HT1080 (cell line): ENCODE results near the gene CHST10. TPM values are rescaled to one million over a fixed set of nuclear protein-coding genes. Genes with fewer than 3 reads are reported as not detected.
"Not testable (repeated sequence)": the region's sequence is repeated elsewhere in the genome, so short reads cannot be mapped to it uniquely, and the experiment has no call there.

ENCODE experiments used
- DNase-seq: peaks from one replicate; pipeline ENCODE4 v3.0.0-alpha.2; 2015; ENCODE audit warnings: low read depth
- polyA plus RNA-seq, 2 experiments: library from polyadenylated mRNA; depleted of rRNA; stranded (reverse); fragments of >200 nt; gene quantifications; 2 replicates each; pipeline ENCODE4 v1.2.3, GENCODE V29; 2015
- total RNA-seq: library from RNA; depleted of rRNA; stranded (reverse); fragments of >200 nt; shearing (Covaris generic); gene quantifications from 2 replicates; pipeline ENCODE4 v1.2.3, GENCODE V29; 2014; rRNA removed

CHST10 gene, protein sequence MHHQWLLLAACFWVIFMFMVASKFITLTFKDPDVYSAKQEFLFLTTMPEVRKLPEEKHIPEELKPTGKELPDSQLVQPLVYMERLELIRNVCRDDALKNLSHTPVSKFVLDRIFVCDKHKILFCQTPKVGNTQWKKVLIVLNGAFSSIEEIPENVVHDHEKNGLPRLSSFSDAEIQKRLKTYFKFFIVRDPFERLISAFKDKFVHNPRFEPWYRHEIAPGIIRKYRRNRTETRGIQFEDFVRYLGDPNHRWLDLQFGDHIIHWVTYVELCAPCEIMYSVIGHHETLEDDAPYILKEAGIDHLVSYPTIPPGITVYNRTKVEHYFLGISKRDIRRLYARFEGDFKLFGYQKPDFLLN
- total RNA-seq = 18.0 and 18.7 TPM in 2 replicates
- polyA plus RNA-seq (2015; cell fraction: cytosol; rRNA removed) = 18.4 and 19.1 TPM in 2 replicates
- polyA plus RNA-seq (2015; cell fraction: nucleus; rRNA removed) = 16.0 and 21.6 TPM in 2 replicates

DNA sequence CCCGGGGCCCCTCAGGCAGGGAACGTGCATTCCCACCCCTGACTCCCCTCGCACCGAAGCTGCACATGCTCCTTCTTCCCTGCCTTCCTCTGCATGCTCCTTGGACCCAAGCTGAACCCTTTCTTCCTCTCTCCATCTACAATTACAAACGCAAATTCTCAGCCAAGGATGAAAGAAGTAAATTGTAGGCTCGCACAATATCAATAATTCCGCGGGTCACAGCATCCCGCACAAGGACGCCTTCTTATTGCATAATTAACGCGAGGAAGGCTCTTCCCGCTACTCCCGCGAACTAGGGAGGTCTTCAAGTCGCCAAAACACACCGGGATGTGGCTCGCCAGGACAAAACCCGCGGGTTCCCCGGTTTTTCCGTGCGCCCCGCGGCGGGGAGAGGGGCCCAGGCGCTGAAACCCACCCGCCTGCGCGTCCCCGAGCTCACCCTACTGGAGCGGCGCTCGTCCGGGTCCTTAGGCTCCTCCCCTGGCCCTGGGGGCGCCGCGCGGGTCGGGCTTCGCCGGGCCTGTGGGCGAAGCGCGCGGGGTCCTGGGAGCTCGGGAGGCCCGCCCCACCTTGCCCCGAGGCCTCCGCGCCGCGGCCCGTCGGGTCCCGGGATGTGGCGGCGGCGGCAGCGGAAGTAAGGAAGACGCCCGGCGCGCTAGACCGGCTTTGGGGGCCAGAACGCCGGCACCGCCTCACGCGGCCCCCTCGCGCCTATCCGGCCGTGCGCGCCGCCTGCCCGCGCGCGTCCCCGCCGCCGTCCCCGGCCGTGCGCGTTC is at the start of gene CHST10:
Gene CHST10 (minus strand): TSS at position 734 of the 776 bp plus-strand sequence. CDS start 10,993 bp downstream, outside the sequence.
- peak; percentile 51 for DNase-seq

DNA sequence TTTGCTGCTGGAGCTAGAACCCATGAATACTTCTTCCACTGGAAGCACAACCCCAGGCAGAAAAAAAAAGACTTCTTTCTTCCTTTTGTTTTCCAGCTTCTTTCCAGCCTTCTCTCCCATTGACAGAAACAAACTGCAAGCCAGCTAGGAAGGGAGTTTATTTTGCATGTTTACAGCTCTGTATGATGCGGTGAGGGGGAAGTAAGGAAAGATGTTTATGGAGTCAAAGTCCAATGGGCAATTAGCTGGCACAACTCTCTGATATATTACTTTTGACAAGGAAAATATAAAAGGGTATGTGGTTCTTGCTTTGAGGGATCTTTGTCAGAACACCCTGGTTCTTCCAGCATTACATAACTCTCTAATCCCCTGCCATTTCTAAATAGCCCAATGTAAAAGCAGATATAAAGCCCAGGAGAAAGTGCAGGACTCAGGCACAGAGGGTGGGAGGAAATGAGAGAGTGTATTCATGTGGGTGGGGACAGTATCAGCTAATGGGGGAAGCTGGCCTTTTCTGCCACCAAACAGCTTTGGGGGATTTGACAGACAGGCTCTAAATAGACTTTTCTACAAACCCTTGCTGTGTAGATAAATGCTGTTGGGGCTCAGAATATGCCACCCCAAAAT is 43.5 kb upstream of the CHST10 start:
- DNase-seq = no peak

DNA sequence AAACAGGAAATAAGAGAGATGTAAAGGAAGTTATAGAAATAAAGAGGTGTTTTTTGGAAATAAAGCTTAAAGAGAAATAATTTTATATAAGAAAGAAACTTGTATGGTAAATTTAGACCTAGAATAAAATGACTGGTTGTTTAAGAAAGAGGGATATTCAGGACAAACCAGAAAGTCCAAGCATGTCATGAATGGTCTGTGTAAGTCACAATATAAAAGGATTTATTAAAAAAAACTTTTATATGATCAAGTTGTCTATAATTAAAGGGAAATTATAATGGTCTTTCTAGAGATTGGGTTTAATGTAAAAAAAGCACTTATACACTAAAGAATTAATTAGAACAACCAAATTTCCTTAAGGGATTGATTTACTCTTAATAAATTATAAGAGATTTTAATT is 38.9 kb upstream of the CHST10 start:
- not testable (repeated sequence) for DNase-seq

DNA sequence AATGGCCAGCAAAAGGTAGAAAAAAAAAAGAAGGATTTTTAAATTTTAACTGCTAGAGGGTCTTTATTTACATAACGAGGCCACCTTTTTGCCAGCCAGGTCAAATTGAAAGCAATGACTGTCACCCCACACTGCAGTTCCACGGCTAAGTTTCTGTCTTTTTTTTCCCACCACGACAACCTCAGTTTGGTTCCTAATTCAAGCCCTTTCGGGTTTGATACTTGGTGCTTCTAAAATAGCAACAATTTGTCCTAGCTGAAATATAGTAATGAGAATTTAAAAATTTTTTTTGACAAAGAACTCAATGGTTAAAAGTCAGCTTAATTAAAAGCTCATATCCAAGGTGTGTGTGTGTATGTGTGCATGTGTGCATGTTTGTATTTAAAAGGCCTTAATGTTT is 36.4 kb upstream of the CHST10 start:
- no peak for DNase-seq

DNA sequence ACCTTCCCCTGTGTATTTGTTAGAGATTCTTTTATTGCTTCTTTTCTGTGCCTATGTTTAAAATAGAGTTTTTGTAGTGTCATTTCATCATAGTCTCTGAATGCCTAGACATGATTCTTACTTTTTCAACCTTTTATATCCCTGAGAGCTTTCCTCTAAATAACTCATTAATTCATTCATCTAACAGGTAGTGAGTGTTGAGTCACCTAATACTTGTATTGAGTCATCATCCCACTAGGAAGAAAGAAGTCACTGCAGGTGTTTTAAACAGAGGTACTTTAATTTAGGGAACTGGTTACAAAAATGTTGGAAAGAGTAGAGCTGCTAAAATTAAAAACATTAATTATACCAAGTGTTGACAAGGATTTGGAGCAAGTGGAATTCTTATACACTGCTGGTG is 34.3 kb upstream of the CHST10 start:
- no peak for DNase-seq

DNA sequence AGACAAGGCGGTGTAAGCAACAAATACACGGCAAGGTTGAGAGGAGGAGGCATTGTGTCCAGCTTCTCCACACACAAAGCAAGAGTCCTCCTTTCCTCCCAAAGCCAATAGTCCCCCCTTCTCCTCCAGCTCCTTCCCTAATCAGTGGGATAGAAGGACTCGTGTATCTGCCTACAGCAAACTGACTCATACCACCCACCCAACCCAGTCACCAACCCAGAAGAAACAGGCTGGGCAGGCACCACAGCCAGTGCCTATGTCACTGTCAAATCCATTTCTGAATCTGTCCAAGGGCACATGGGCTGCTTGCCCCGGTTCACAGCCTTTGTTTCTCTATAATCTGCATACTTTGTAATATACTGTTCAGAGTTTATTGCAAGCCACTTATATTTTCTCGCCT is 33.6 kb upstream of the CHST10 start:
- no peak for DNase-seq

DNA sequence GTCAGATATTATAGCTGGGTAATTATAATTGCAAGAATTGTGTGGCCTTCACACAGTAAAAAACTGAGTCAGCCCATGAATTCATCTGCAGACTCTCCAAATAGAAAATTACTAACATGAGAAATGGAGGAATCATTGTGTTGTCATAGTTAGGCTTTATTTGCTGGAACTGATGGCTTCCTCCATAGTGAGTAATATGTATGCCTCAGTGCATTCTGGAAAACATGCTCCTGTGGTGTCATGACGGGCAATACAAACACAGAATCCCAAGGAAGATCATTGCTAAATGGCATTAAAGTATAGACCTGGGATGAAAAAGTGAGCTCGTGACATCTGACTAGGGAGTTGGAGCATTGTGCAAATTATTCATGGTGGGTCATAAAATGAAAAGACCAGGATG is 29.2 kb upstream of the CHST10 start:
- DNase-seq = peak; percentile 30

DNA sequence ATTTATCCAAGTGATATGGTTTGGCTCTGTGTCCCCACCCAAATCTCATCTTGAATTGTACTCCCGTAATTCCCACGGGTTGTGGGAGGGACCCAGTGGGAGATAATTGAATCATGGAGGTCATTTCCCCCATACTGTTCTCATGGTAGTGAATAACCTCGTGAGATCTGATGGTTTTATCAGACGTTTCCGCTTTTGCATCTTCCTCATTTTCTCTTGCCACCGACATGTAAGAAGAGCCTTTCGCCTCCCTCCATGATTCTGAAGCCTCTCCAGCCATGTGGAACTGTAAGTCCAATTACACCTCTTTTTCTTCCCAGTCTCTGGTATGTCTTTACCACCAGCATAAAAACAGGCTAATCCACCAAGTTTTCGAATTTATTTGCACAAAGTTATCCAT is 20.3 kb upstream of the CHST10 start:
- no peak for DNase-seq

DNA sequence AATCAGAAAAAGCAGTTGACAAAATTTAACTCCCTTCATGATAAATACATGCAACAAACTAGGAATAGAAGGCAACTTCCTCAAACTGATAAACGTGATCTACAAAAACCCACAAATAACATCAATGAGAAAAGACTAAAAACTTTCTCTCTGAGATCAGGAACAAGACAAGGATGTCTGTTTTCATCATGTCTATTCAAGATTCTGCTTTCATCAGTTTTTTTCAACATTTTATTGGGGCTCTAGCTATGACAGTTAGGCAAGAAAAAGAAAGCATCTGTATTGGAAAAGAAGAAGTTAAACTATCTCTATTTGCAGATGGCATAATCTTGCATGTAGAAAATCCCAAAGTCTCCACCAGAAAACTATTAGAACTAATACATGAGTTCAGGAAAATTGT is 12.3 kb upstream of the CHST10 start:
- no peak for DNase-seq

DNA sequence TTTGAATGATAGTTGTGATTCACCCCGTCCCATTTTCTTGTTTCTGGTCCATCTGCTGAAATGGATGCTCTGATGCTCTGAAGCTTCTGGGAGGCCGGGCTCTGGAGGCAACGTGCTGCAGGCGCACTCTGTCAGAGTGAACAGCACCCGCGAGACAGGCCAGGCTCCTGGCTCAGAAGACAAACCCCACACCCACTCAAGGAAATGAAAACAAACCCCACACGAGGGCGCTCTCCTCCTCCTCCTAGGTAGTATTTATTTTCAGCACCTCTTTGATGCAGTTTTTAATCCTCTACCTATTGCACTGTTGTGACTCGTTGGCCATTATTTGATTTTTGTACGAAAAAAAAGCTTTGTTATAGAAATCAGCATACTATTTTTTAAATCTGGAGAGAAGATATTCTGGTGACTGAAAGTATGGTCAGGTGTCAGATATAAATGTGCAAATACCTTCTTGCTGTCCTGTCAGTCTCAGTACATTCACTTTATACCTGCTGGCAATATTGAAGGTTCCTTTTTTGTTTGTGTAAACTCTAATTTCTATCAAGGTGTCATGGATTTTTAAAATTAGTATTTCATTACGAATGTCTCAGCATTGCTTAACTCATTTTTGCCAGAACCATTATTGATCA is 10.3 kb upstream of the CHST10 start:
- DNase-seq = peak; percentile 54

DNA sequence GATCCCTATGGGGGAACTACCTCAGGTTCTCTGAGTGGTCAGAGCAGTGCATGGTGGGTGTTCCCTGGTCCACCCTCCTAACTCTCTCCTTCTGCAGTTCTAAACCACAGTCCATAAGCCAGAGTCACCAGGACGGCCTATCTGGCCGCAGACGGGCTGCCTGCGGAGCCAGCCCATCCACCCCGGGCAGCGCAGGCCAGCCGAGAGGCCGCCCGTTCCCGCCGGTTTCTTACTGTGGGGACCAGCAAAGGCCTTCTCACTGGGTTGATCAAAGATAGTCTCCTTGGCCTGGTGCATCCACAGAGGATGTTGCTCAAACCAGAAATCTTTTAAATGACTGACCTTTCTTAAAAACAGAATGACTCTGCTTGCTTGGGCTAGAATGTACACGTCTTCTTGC is 9.6 kb upstream of the CHST10 start:
- no peak for DNase-seq

DNA sequence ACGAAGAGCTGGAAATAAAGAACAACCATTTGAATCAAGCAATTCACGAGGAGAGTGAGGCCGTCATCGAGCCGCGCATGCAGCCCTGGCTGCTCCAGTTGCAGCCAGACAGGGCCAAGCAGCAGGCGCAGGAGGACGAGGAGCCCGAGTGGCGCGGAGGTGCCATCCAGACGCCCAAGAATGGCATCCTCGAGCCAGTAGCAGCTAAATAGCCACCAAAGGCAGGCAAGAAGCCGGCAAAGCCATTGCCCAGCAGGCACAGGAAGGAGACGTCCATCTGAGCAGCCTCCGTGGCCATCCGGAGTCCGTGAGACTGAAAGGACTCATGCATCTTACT is 8.9 kb upstream of the CHST10 start:
- DNase-seq = no peak

DNA sequence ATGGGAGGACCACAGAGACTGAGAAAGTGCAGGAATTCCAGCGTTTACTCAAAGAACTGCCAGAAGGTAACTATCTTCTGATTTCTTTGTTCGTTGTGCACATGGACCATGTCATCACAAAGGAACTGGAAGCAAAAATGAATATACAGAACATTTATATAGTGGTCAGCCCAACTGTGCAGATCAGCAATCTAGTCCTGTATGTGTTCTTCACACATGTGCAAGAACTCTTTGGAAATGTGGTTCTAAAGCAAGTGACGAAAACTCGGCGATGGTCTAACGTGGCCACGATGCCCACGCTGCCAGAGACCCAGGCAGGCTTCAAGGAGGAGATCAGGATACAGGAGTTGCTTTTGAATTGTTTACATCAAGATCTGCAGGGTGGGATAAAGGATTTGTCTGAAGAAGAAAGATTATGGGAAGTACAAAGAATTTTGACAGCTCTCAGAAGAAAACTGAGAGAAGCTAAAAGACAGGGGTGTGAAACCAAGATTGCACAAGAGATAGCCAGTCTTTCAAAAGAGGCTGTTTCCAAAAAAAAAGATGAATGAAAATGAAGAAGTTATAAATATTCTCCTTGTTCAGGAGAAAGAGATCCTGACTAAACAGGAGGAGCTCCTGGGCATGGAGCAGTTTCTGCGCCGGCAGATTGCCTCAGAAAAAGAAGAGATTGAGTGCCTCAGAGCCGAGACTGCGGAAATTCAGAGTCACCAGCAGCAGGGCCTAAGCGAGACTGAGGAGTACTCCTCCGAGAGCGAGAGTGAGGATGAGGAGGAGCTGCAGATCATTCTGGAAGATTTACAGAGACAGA is 8.3 kb upstream of the CHST10 start:
- no peak for DNase-seq

DNA sequence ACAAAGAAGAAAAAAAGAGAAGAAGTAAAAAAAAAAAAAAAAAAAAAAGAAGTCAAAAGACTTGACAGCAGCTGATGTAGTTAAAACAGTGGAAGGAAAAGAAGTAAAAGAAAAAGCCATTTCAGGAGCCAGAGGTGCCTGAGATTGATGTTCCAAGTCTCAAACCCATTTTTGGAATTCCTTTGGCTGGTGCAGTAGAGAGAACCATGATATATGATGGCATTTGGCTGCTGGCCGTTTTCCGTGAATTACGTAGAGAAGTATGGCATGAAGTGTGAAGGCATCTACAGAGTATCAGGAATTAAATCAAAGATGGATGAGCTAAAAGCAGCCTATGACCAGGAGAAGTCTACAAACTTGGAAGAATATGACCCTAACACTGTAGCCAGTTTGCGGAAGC is 7.6 kb upstream of the CHST10 start:
- no peak for DNase-seq

DNA sequence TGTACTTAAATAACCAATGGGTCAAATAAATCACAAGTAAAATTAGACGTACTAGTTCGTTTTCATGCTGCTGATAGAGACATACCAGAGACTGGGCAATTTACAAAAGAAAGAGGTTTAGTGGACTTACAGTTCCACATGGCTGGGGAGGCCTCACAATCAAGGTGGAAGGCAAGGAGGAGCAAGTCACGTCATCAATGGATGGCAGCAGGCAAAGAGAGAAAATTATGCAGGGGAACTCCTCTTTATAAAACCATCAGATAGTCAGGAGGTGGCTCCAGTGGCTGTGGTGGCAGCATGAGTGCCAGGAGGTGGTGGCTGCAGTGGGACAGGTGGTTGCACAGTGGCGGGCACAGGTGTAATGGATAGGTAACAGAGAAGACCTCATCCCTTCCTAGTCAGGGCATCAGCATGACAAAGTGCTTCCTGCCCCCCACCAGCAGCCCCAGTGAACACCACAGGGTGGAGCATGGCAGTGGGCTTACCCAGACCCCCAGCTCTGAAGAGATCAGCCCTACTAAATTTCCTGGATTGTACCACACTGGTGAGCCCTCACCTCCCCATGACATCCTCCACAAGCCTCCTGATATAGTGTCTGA is 6.9 kb upstream of the CHST10 start:
- no peak for DNase-seq

DNA sequence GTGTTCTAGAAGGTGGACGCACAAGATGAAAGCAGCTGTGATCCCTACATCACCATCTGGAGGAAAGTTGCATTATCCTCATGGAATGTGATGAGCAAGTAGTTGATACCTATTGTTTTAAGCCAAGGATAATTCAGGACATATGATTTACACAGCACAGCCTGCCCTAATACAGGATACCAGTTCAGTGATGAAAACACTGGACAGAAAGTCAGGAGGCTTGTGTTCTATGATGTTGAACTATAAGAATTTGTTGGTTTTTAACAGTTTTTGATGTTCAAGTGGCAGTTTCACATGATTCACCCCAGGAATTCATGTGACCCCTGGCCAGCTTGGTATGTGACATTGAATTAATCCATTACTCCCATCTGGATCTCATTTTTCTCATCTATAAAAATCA is 6.2 kb upstream of the CHST10 start:
- DNase-seq = no peak

DNA sequence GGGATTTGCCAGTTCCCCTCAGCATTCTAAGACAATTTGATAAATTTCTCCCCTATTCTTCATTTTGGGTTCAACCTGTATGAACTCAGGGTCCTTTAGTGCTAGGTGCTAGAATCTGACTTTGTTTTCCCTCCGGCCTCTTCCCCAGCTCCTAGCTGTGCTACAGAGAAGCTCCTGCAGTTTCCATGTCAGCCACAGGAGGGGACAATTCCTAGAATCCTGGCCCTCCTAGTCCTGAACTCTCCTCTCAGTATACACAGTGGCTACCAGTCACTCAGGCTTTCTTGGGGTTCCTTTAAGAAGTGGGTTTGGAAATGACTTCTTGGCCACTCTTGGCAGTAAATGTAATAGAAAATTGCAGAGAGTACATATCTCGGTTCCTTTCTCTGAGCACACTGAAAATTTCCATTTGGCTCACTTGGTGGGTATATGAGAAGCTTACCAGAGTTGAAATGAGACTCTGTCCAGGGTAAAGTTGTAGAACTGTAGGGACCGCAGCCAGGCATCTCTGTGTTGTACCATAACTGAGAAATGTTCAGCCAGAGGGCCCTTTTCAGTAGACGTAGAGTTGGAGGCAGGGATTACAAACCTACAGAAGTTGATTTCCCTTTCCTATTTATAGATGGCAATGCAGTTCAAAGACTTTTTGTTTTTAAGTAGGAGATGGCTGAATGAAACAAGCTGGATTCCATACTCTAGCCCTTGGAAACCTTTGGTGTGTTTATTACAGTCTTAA is 5.0 kb upstream of the CHST10 start:
- DNase-seq = peak; percentile 26

DNA sequence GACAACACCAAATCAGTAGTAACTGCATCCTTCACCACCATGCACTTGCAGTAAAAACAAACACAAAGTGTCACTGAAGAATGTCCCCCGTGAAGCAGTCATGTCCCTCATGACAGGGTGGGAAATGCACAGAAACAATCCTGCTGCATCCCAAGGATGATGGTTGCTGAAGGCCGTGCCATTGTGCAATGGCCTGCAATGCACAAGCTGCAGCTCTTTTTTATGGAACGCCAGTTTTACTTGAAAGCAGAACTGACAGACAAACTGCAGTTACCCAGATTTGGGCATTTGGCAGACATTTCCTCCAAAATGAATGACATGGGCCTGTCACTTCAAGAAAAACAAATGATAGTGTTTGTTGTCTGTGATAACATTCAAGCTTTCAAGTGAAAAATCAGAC is 2.4 kb upstream of the CHST10 start:
- no peak for DNase-seq

DNA sequence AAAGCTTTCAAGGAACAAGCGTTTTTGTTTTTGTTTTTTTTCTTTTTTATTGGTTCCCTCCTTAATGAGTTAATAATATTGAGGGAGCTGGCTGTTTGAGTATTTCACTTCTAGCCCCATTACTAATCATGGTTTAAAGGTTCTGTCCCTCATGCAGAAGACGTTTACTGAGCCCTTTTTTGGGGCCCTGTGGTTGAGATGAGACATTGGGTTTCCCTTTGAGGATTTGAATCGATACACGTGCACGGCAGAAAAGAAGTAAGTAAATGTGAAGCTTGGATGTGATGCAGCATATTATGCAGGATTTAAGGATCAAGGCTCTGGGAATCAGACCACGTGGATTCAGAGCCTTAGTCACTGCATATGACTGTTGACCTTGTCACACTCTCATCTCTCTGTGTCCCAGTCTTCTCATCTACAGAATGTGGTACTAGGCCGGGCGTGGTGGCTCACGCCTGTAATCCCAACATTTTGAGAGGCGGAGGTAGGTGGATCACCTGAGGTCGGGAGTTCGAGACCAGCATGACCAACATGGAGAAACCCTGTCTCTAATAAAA is 1.0 kb upstream of the CHST10 start:
- peak; percentile 4 for DNase-seq
